Measurements from ENCODE around the gene RHEB.

GRCh38 chr7:151566897-151567320, 47.2 kb upstream of the RHEB start:
- TF ChIP-seq CTCF (IDR thresholded peaks at IDR 0.05; ENCODE audit: extremely low read depth in 1 of 2, insufficient read depth in 1 of 2, low read depth in 1 of 2, low read length in 2 of 2): no peak
- no peak for TF ChIP-seq POLR2A (IDR thresholded peaks at IDR 0.05; ENCODE audit: low read depth, low read length)
- no peak for TF ChIP-seq EZH2 (IDR thresholded peaks at IDR 0.05; ENCODE audit: borderline replicate concordance, low read depth, low read length, severe bottlenecking)

All from endothelial cell of umbilical vein (primary cell).